Tibial nerve (tissue), 4 donors: ENCODE data around the gene CASQ1. TPM values are rescaled to one million over a fixed set of nuclear protein-coding genes. Genes with fewer than 3 reads are reported as not detected.

Experiments used
- DNase-seq, 2 donors: peaks; one replicate each; pipeline ENCODE4 v3.0.0-alpha.2; 2019; ENCODE audit warnings: low spot score in 2 of 2
- H3K27ac ChIP-seq, 4 donors: fragments of 200-600 bp; sonication (generic) in 3 of 4; one replicate each; pipeline ENCODE4 v1.5.1; 2017 to 2019; ENCODE audit warnings: mild to moderate bottlenecking in 1 of 4
- H3K27me3 ChIP-seq, 2 donors: fragments of 200-600 bp; sonication (generic) in 1 of 2; one replicate each; pipeline versions ENCODE4 v1.5.1 to v1.6.0; 2017 to 2019
- H3K36me3 ChIP-seq, 3 donors: fragments of 200-600 bp; sonication (generic); one replicate each; pipeline ENCODE4 v1.5.1; 2018 to 2019
- H3K4me1 ChIP-seq, 4 donors: fragments of 200-600 bp; sonication (generic) in 3 of 4; one replicate each; pipeline ENCODE4 v1.5.1; 2017 to 2019
- H3K4me3 ChIP-seq, 4 donors: fragments of 200-600 bp; sonication (generic) in 3 of 4; one replicate each; pipeline ENCODE4 v1.5.1; 2017 to 2019; ENCODE audit warnings: mild to moderate bottlenecking in 1 of 4, moderate library complexity in 1 of 4
- H3K9me3 ChIP-seq, 4 donors: fragments of 200-600 bp; sonication (generic) in 3 of 4; one replicate each; pipeline ENCODE4 v1.5.1; 2017 to 2019
- CTCF ChIP-seq, 5 experiments: fragments of 200-600 bp in 3 of 5; fragments of 450-650 bp in 2 of 5; sonication (generic) in 3 of 5; IDR thresholded peaks; one replicate each; pipeline ENCODE4 v1.5.1; 2016 to 2019; ENCODE audit warnings: antibody characterized with exemption in 5 of 5, mild to moderate bottlenecking in 3 of 5, moderate library complexity in 2 of 5
- EP300 ChIP-seq, 2 donors: sonication (generic); formaldehyde crosslinking; IDR thresholded peaks; one replicate each; pipeline ENCODE4 v1.6.1; 2017; ENCODE audit warnings: antibody characterized with exemption in 2 of 2, mild to moderate bottlenecking in 1 of 2
- POLR2A ChIP-seq, 2 donors: fragments of 450-650 bp; IDR thresholded peaks; one replicate each; pipeline ENCODE4 v1.6.1; 2017; ENCODE audit warnings: antibody characterized with exemption in 2 of 2, mild to moderate bottlenecking in 2 of 2, moderate library complexity in 2 of 2
- WGBS, 2 donors: methylation state at CpG; one replicate each; pipeline ENCODE4 v1.1.5; 2018; 5-methylcytosine and 5-hydroxymethylcytosine counted together
- total RNA-seq, 4 donors: library from RNA; depleted of rRNA; stranded (reverse); fragments of >200 nt; gene quantifications; one replicate each; pipeline ENCODE4 v1.1.0, GENCODE V29; 2016

Gene CASQ1
- total RNA-seq, 4 donors from 2014 or later: 0.98 to 1.7 TPM; not detected in 2

GRCh38 chr1:160209321-160210046 is 19.1 kb downstream of the CASQ1 start:
- Histone ChIP-seq H3K4me1 (peaks cover 0 to 67% (median 27%) of the 10 kb centered on the region in 4 donors), H3K36me3 (peaks cover 0 to 66% (median 15%) of the 10 kb centered on the region in 3 donors), H3K27ac (peak overlapping the region in 2 of 4 donors; percentile 25 to 71), H3K9me3 (no peaks in the 10 kb centered on the region), H3K27me3 (no peaks in the 10 kb centered on the region), H3K4me3 (no peak overlapping the region)
- TF ChIP-seq EP300 (IDR thresholded peaks at IDR 0.05): no peak
- TF ChIP-seq CTCF (IDR thresholded peaks at IDR 0.05): no peak
- TF ChIP-seq POLR2A (IDR thresholded peaks at IDR 0.05): no peak
- no peak for DNase-seq
- WGBS, 2 donors: 59 to 65% methylated on average over 7 of the region's 7 CpGs

- Histone ChIP-seq H3K27ac (peak overlapping the region in 1 of 4 donors; percentile 25), H3K36me3 (peaks cover 0 to 77% (median 18%) of the 10 kb centered on the region in 3 donors), H3K9me3 (no peaks in the 10 kb centered on the region), H3K27me3 (no peaks in the 10 kb centered on the region), H3K4me3 (no peak overlapping the region), H3K4me1 (peaks cover 0 to 71% (median 22%) of the 10 kb centered on the region in 4 donors)
- DNase-seq: no peak
- TF ChIP-seq POLR2A (IDR thresholded peaks at IDR 0.05) (no peak), EP300 (IDR thresholded peaks at IDR 0.05) (no peak), CTCF (IDR thresholded peaks at IDR 0.05) (no peak)
- 61 to 70% methylated on average over 5 of the region's 5 CpGs for WGBS, 2 donors
Measured at GRCh38 chr1:160210561-160210960, 20.2 kb downstream of the CASQ1 start.

- H3K27me3 ChIP-seq: no peaks in the 10 kb centered on the region
- H3K27ac ChIP-seq: peak overlapping the region in 1 of 4 donors; percentile 17
- WGBS, 2 donors: 77 to 78% methylated on average over 10 of the region's 10 CpGs
- no peaks in the 10 kb centered on the region for H3K9me3 ChIP-seq
- peaks cover 0 to 83% (median 18%) of the 10 kb centered on the region in 3 donors for H3K36me3 ChIP-seq
- H3K4me1 ChIP-seq: peaks cover 0 to 73% (median 17%) of the 10 kb centered on the region in 4 donors
- TF ChIP-seq CTCF (IDR thresholded peaks at IDR 0.05) (no peak), EP300 (IDR thresholded peaks at IDR 0.05) (no peak)
- no peak for DNase-seq
- H3K4me3 ChIP-seq: no peak overlapping the region
Measured at GRCh38 chr1:160211046-160211790, 20.8 kb downstream of the CASQ1 start.

GRCh38 chr1:160214481-160215140 is 24.2 kb downstream of the CASQ1 start:
- peak overlapping the region in 2 of 4 donors; percentile 16 to 56 for H3K27ac ChIP-seq
- H3K27me3 ChIP-seq: no peaks in the 10 kb centered on the region
- peaks cover 3 to 73% (median 25%) of the 10 kb centered on the region in 4 donors for H3K4me1 ChIP-seq
- no peak for DNase-seq
- no peaks in the 10 kb centered on the region for H3K9me3 ChIP-seq
- WGBS, 2 donors: 67 to 73% methylated on average over 3 of the region's 3 CpGs
- H3K4me3 ChIP-seq: no peak overlapping the region
- peaks cover 0 to 94% (median 18%) of the 10 kb centered on the region in 3 donors for H3K36me3 ChIP-seq
- TF ChIP-seq EP300 (IDR thresholded peaks at IDR 0.05) (no peak), CTCF (IDR thresholded peaks at IDR 0.05) (no peak), POLR2A (IDR thresholded peaks at IDR 0.05) (no peak)
